WTC11 (cell line): ENCODE measurements around the gene ABCG1. TPM values are rescaled to one million over a fixed set of nuclear protein-coding genes. Genes with fewer than 3 reads are reported as not detected.

ENCODE experiments used
- ATAC-seq: fragments of 200-7000 bp; cut with Tn5 transposase; 2 replicates; pipeline ENCODE4 v1.10.0; 2021; ENCODE audit warnings: mild to moderate bottlenecking, moderate library complexity
- CTCF ChIA-PET: fragments of 300-600 bp; sonication (Branson Sonifier 250); formaldehyde crosslinking; loops from one replicate; lab custom pipeline; 2021; ENCODE audit warnings: antibody characterized with exemption; lab: Charles Lee
- POLR2A ChIA-PET: fragments of 350-600 bp; sonication (Branson Sonifier 250); formaldehyde crosslinking; loops from one replicate; lab custom pipeline; 2021; ENCODE audit warnings: antibody characterized with exemption; lab: Charles Lee
- DNase-seq: peaks from one replicate; pipeline ENCODE4 v3.0.0; 2021; ENCODE audit warnings: low spot score
- H3K27ac Mint-ChIP-seq: 2 replicates; pipeline ENCODE4 v1.8.0; 2021; ENCODE audit warnings: mixed read lengths
- H3K27me3 Mint-ChIP-seq: 2 replicates; pipeline ENCODE4 v1.8.0; 2021; ENCODE audit warnings: low read depth, mild to moderate bottlenecking, moderate library complexity, mixed read lengths
- H3K36me3 Mint-ChIP-seq: 2 replicates; pipeline ENCODE4 v1.8.0; 2021; ENCODE audit warnings: mixed read lengths
- H3K4me1 Mint-ChIP-seq: 2 replicates; pipeline ENCODE4 v1.8.0; 2022; ENCODE audit warnings: mixed read lengths
- H3K4me3 Mint-ChIP-seq: 2 replicates; pipeline ENCODE4 v1.8.0; 2021; ENCODE audit warnings: mild to moderate bottlenecking, moderate library complexity, mixed read lengths
- H3K9me3 Mint-ChIP-seq: 2 replicates; pipeline ENCODE4 v1.8.0; 2021; ENCODE audit warnings: mixed read lengths
- ARID4B ChIP-seq: sonication (generic); formaldehyde crosslinking; IDR thresholded peaks from 2 replicates; pipeline ENCODE4 v1.8.0; 2023; ENCODE audit warnings: missing genetic modification reagents, mild to moderate bottlenecking, borderline replicate concordance
- CBFB ChIP-seq: sonication (generic); formaldehyde crosslinking; IDR thresholded peaks from 2 replicates; pipeline ENCODE4 v1.8.1; 2022; ENCODE audit warnings: mild to moderate bottlenecking, low read depth, missing genetic modification reagents
- ELF4 ChIP-seq: sonication (generic); formaldehyde crosslinking; IDR thresholded peaks from 2 replicates; pipeline ENCODE4 v1.8.1; 2022; ENCODE audit warnings: low read depth, mild to moderate bottlenecking, moderate library complexity, missing genetic modification reagents
- FOXJ3 ChIP-seq: sonication (generic); formaldehyde crosslinking; IDR thresholded peaks from 2 replicates; pipeline ENCODE4 v1.9.0; 2021; ENCODE audit warnings: missing genetic modification reagents, mild to moderate bottlenecking, borderline replicate concordance
- FOXK1 ChIP-seq: sonication (generic); formaldehyde crosslinking; IDR thresholded peaks from 2 replicates; pipeline ENCODE4 v1.8.0; 2022; ENCODE audit warnings: mild to moderate bottlenecking, moderate library complexity, missing genetic modification reagents
- GRHL2 ChIP-seq: fragments of 250-450 bp; sonication (Bioruptor Pico); IDR thresholded peaks from 2 replicates; pipeline ENCODE4 v1.8.0; 2022; ENCODE audit warnings: mild to moderate bottlenecking, moderate library complexity; ENCODE audit not compliant: insufficient replicate concordance, severe bottlenecking
- IRF1 ChIP-seq: sonication (generic); formaldehyde crosslinking; IDR thresholded peaks from 2 replicates; pipeline ENCODE4 v1.8.0; 2023; ENCODE audit warnings: missing genetic modification reagents
- IRF2 ChIP-seq: sonication (generic); formaldehyde crosslinking; IDR thresholded peaks from 2 replicates; pipeline ENCODE4 v1.8.0; 2022; ENCODE audit warnings: low read depth, missing genetic modification reagents, borderline replicate concordance
- NFATC4 ChIP-seq: fragments of 250-450 bp; sonication (Bioruptor Pico); IDR thresholded peaks from 2 replicates; pipeline ENCODE4 v1.9.0; 2021; ENCODE audit warnings: mild to moderate bottlenecking
- NR1H2 ChIP-seq: sonication (generic); formaldehyde crosslinking; IDR thresholded peaks from 2 replicates; pipeline ENCODE4 v1.9.0; 2021; ENCODE audit warnings: mild to moderate bottlenecking, moderate library complexity, missing genetic modification reagents
- NR2C2 ChIP-seq: sonication (generic); formaldehyde crosslinking; IDR thresholded peaks from 2 replicates; pipeline ENCODE4 v1.8.0; 2022; ENCODE audit warnings: mild to moderate bottlenecking, missing genetic modification reagents
- PREB ChIP-seq: sonication (generic); formaldehyde crosslinking; IDR thresholded peaks from 2 replicates; pipeline ENCODE4 v1.8.1; 2022; ENCODE audit warnings: mild to moderate bottlenecking, missing genetic modification reagents, moderate library complexity, borderline replicate concordance
- SMAD4 ChIP-seq: sonication (generic); formaldehyde crosslinking; IDR thresholded peaks from 2 replicates; pipeline ENCODE4 v1.8.0; 2022; ENCODE audit warnings: mild to moderate bottlenecking, missing genetic modification reagents
- SP1 ChIP-seq: sonication (generic); formaldehyde crosslinking; conservative IDR thresholded peaks from 2 replicates; pipeline ENCODE4 v1.8.1; 2022; ENCODE audit warnings: missing genetic modification reagents
- ZNF219 ChIP-seq: sonication (generic); formaldehyde crosslinking; IDR thresholded peaks from 2 replicates; pipeline ENCODE4 v1.8.0; 2023; ENCODE audit warnings: missing genetic modification reagents, mild to moderate bottlenecking, borderline replicate concordance
- ZNF263 ChIP-seq: sonication (generic); formaldehyde crosslinking; IDR thresholded peaks from 2 replicates; pipeline ENCODE4 v1.8.1; 2022; ENCODE audit warnings: low read depth, mild to moderate bottlenecking, moderate library complexity, missing genetic modification reagents
- ZNF317 ChIP-seq: sonication (generic); formaldehyde crosslinking; IDR thresholded peaks from 2 replicates; pipeline ENCODE4 v1.8.1; 2023; ENCODE audit warnings: low read depth, mild to moderate bottlenecking, moderate library complexity, missing genetic modification reagents, borderline replicate concordance
- ZNF423 ChIP-seq: fragments of 250-450 bp; sonication (Bioruptor Pico); IDR thresholded peaks from 2 replicates; pipeline ENCODE4 v2.1.2; 2022; ENCODE audit warnings: mild to moderate bottlenecking, moderate library complexity
- total RNA-seq: library from RNA; stranded (reverse); gene quantifications from 3 replicates; pipeline ENCODE4 v1.2.3, GENCODE V29; 2021

Gene ABCG1
- total RNA-seq, 1 experiment from 2014 or later: 4.0 TPM

- TF ChIP-seq ZNF317 (CRISPR knock-in tag): no peak
- no peak for TF ChIP-seq ELF4 (CRISPR knock-in tag)
- TF ChIP-seq NR1H2 (CRISPR knock-in tag): no peak
- no peak for TF ChIP-seq IRF2
- TF ChIP-seq PREB (CRISPR knock-in tag): no peak
- no peak for TF ChIP-seq SMAD4 (CRISPR knock-in tag)
These were observed 28.8 kb downstream of the ABCG1 start (continued) for GRCh38 chr21:42247716-42248115.

GRCh38 chr21:42248241-42248640 is 29.3 kb downstream of the ABCG1 start:
- ATAC-seq (no peak), DNase-seq (no peak)
- Mint-ChIP-seq H3K27ac (no peak overlapping the region), H3K9me3 (peaks cover 3% of the 10 kb centered on the region; the same call in 1 of the 2 replicates), H3K4me3 (no peak overlapping the region), H3K36me3 (no peaks in the 10 kb centered on the region), H3K27me3 (no peaks in the 10 kb centered on the region), H3K4me1 (peaks cover 5% of the 10 kb centered on the region; the same call in 1 of the 2 replicates)
- TF ChIP-seq SP1 (CRISPR knock-in tag) (no peak), NR2C2 (CRISPR knock-in tag) (no peak), ZNF219 (CRISPR knock-in tag) (no peak), CBFB (CRISPR knock-in tag) (no peak), GRHL2 (CRISPR knock-in tag) (no peak), IRF1 (no peak), ZNF263 (CRISPR knock-in tag) (no peak), FOXK1 (CRISPR knock-in tag) (no peak), ARID4B (CRISPR knock-in tag) (no peak), NFATC4 (CRISPR knock-in tag) (no peak), FOXJ3 (CRISPR knock-in tag) (no peak), ZNF423 (no peak)
- ChIA-PET CTCF (no interaction called here), POLR2A (no interaction called here)
